Motor neuron (in vitro differentiated cells): ENCODE data around the gene CALML5. TPM values are rescaled to one million over a fixed set of nuclear protein-coding genes. Genes with fewer than 3 reads are reported as not detected.

ENCODE experiments used
- ATAC-seq, 8 experiments: fragments of 200-7000 bp; cut with Tn5 transposase; replicated peaks in 6 of 8; 2 replicates each; pipeline ENCODE4 v1.8.0; 2021; ENCODE audit warnings: mild to moderate bottlenecking in 8 of 8, moderate library complexity in 8 of 8
- H3K27ac ChIP-seq, 2 donors: fragments of 250-450 bp; sonication (Bioruptor Pico); 2 replicates each; pipeline ENCODE4 v1.9.0; 2021; ENCODE audit warnings: antibody characterized with exemption in 2 of 2, mild to moderate bottlenecking in 2 of 2, moderate library complexity in 1 of 2
- H3K4me1 ChIP-seq, 2 donors: fragments of 250-450 bp; sonication (Bioruptor Pico); replicated peaks in 1 of 2; 2 replicates each; pipeline ENCODE4 v1.6.1; 2021; ENCODE audit warnings: antibody characterized with exemption in 2 of 2, mild to moderate bottlenecking in 2 of 2, moderate library complexity in 1 of 2
- H3K4me3 ChIP-seq, 5 donors: fragments of 250-450 bp; sonication (Bioruptor Pico); 2 replicates each; pipeline ENCODE4 v1.9.0; 2021; ENCODE audit warnings: antibody characterized with exemption in 5 of 5, mild to moderate bottlenecking in 5 of 5, moderate library complexity in 4 of 5
- WGBS, 10 experiments: fragments of 450-650 bp; shearing (Covaris generic); methylation state at CpG; one replicate each; pipeline ENCODE4 v1.0.0; 2022; 5-methylcytosine and 5-hydroxymethylcytosine counted together
- in situ Hi-C, 9 experiments: fragments of 400-800 bp; cut with MboI; loops; one replicate each; pipeline ENCODE4 v1.15.0; 2021; ENCODE audit warnings: low sequenced_read_pairs in 9 of 9, low pct_unique_long_range_greater_than_20kb in 2 of 9; ENCODE audit not compliant: unreplicated experiment in 9 of 9
- total RNA-seq, 8 experiments: library from RNA; unstranded; fragments of 300-600 nt; gene quantifications; 2 replicates each; pipeline versions ENCODE4 v1.2.3 to v1.2.4, GENCODE V29; 2022

The CALML5 gene
- total RNA-seq, 8 experiments from 2014 or later, result 0.47 to 3.3 (median 1.7) TPM; not detected in 5

DNA sequence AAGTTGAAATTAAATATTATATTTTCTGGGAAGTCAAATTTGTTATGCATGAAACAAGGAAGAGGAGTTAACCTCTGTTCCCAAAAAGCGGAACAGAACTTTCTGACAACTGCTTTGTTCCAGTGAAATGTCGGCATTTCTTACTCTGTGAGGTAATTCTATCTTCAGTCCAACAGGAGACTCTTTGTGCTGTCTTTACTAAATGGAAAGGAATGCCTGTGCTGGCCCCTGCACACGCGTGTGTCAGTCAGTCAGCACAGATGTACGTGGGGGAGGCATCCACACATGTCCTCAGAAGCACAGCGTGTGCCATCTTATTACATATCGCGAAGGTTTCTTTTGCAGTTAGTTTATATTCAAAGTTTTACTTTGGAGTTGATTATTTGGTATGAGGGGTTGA, 49.5 kb downstream of the CALML5 start:
- in situ Hi-C loops, result loop anchor here in 4 of 9 experiments (10.0 to 25.0 kb wide), 3 partner anchors 162 to 613 kb away; partner anchors contain the start of gene AKR1E2 (in 1 of the 4)
- WGBS, 10 experiments, result 0 to 88% (median 54%) methylated on average over 1 to 8 of the region's 8 CpGs
- ATAC-seq, result peak in 4 of 8 experiments; percentile 5 to 38 (median 20)
- Histone ChIP-seq H3K4me1 (peaks cover 7 to 12% of the 10 kb centered on the region in 2 donors), H3K27ac (no peak overlapping the region), H3K4me3 (no peak overlapping the region)

DNA sequence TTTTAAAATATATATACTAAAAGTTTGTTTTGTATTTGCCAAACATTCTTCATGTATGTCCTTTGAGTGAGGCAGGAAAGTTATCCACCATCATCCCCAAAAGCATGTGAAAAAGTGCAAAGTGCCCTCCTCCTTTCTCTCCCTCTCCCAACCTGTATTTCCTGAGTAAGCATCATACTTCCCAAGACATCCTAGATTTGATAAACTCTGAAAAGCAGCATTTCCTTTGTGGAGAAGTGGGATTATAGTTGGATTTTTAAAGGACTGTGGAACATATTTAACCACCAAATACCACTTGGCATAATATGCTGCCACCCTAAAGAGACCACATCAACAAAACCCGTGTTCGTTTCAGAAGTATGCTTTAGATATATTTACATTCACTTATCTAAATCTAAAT, 50.1 kb downstream of the CALML5 start:
- 0 to 94% (median 60%) methylated on average over 1 to 2 of the region's 2 CpGs; no CpG with 5 or more reads in 2 of the 10 experiments for WGBS, 10 experiments
- Histone ChIP-seq H3K4me1 (peaks cover 7 to 12% of the 10 kb centered on the region in 2 donors), H3K4me3 (no peak overlapping the region), H3K27ac (no peak overlapping the region)
- no peak for ATAC-seq
- in situ Hi-C loops, result loop anchor here in 2 of 9 experiments (10.0 to 25.0 kb wide), 2 partner anchors 176 to 612 kb away; partner anchors contain the start of gene AKR1E2 (in 1 of the 2)

Other genes starting within 250 kb of the CALML5 start
- gene UCN3, start 134.6 kb downstream of the CALML5 start, total RNA-seq, result under 1 TPM in 4 of 8 experiments, not detected in 4; 0.25 to 1.00 (median 0.33) TPM
- under 1 TPM in 2 of 8 experiments, not detected in 6; 0.18 to 0.38 TPM for gene TUBAL3, start 94.7 kb downstream of the CALML5 start, total RNA-seq
- gene NET1, start 87.0 kb downstream of the CALML5 start, total RNA-seq, result 10 to 100 TPM; 11.8 to 78.8 (median 23.4) TPM
- gene CALML3, start 25.4 kb upstream of the CALML5 start, total RNA-seq, result under 1 TPM in 7 of 8 experiments, not detected in 1; 0.05 to 1.00 (median 0.18) TPM
- 10 to 100 TPM in 5 of 8 experiments, 1 to 10 TPM in 3; 7.2 to 22.3 (median 10.8) TPM for gene ASB13, start 167.0 kb upstream of the CALML5 start, total RNA-seq
- 10 to 100 TPM; 30.4 to 89.4 (median 49.4) TPM for gene TASOR2, start 185.3 kb upstream of the CALML5 start, total RNA-seq